ENCODE results near the gene CYB5RL. TPM values are rescaled to one million over a fixed set of nuclear protein-coding genes. Genes with fewer than 3 reads are reported as not detected.

The CYB5RL gene
- polyA plus RNA-seq, 1 of the 3 experiments (the other 2 are of a cell fraction): 3.3 TPM

DNA sequence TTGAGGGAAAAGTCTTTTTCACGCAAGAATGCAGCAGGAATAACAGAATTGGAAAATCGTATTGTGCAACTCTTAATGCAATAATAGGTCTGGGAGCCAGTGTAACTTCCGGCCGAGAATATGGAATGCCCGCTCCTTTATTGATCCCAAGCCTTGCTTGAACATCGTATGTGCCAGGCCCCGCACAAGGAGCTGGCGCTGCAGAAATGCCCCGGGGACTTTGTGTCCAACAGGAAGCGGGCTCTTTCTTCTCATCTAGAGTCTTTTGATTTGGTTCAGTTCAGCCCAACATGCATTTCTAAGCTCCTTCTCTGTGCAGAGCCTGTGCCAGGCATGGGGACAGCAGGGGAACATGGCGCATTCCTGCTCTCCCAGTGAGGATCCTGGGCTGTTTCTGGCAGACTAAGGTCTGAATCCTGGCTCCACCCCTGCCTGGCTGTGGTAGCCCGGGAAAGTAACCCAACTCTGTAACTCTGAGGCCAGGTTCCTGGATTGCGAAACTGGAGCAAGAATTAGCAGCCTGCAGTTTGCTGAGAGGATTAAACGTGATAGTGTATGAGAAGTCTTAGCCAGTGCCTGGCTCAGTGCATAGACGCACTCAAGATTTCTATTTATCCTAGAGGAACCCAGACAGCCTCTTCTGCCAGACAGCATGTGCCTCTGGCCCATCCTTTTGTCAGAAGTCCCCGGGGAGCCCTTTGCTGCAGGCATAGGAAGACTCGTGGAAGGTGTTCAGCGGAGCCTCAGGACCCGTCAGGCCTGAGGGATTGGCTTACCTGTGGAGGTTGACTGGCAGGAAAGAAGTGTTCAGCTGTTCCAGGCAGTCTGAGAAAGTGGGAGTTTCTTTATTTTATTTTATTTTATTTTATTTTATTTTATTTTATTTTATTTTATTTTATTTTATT is 46.0 kb downstream of the CYB5RL start:
- Histone ChIP-seq H3K9me2 (no peaks in the 10 kb centered on the region), H3K4me2 (no peak overlapping the region), H3K36me3 (replicated peaks in 1 of 2; ENCODE audit: control insufficient read depth in 1 of 2, insufficient read depth in 2 of 2, low read length in 1 of 2) (no peaks in the 10 kb centered on the region), H2AFZ (ENCODE audit: low read depth) (no peak overlapping the region), H3K4me3 (ENCODE audit: low read depth in 2 of 2, low read length in 1 of 2) (no peak overlapping the region), H3K4me1 (ENCODE audit: control insufficient read depth in 1 of 2, insufficient read depth in 2 of 2, low read depth in 1 of 2, low read length in 1 of 2) (peaks cover 0 to 4% of the 10 kb centered on the region in 2 experiments; a peak in 2 of 4 replicates), H3F3A (replicated peaks; ENCODE audit: insufficient read depth) (no peaks in the 10 kb centered on the region), H3K27ac (ENCODE audit: low read depth in 2 of 2, low read length in 1 of 2) (no peak overlapping the region), H3K9ac (no peak overlapping the region), H3K9me3 (no peaks in the 10 kb centered on the region), H3K79me2 (ENCODE audit: insufficient read depth) (no peaks in the 10 kb centered on the region), H4K20me1 (ENCODE audit: insufficient read depth) (no peaks in the 10 kb centered on the region), H3K27me3 (ENCODE audit: insufficient read depth) (no peaks in the 10 kb centered on the region)
- CTCF ChIA-PET: interaction anchor here (1.0 to 1.7 kb wide), 3 partner anchors 10 to 33 kb away, joined by 3 to 4 read pairs (median 3); no protein-coding TSS in a partner anchor
- POLR2A ChIA-PET: no interaction called here
- TF ChIP-seq, protein P1, sequence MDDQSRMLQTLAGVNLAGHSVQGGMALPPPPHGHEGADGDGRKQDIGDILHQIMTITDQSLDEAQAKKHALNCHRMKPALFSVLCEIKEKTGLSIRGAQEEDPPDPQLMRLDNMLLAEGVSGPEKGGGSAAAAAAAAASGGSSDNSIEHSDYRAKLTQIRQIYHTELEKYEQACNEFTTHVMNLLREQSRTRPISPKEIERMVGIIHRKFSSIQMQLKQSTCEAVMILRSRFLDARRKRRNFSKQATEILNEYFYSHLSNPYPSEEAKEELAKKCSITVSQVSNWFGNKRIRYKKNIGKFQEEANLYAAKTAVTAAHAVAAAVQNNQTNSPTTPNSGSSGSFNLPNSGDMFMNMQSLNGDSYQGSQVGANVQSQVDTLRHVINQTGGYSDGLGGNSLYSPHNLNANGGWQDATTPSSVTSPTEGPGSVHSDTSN (IDR thresholded peaks at IDR 0.05): no peak
- TF ChIP-seq USF1 (IDR thresholded peaks at IDR 0.05; ENCODE audit: borderline replicate concordance, low read depth) (no peak), RCOR1 (IDR thresholded peaks at IDR 0.05; ENCODE audit: low read length) (no peak), NFIC (IDR thresholded peaks at IDR 0.05; ENCODE audit: borderline replicate concordance) (no peak), FOXM1 (IDR thresholded peaks at IDR 0.05; ENCODE audit: low read depth) (no peak)
- TF ChIP-seq, protein P2, sequence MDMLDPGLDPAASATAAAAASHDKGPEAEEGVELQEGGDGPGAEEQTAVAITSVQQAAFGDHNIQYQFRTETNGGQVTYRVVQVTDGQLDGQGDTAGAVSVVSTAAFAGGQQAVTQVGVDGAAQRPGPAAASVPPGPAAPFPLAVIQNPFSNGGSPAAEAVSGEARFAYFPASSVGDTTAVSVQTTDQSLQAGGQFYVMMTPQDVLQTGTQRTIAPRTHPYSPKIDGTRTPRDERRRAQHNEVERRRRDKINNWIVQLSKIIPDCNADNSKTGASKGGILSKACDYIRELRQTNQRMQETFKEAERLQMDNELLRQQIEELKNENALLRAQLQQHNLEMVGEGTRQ (IDR thresholded peaks at IDR 0.05; ENCODE audit: borderline replicate concordance, low read depth, low read length): no peak
- TF ChIP-seq, protein P3, sequence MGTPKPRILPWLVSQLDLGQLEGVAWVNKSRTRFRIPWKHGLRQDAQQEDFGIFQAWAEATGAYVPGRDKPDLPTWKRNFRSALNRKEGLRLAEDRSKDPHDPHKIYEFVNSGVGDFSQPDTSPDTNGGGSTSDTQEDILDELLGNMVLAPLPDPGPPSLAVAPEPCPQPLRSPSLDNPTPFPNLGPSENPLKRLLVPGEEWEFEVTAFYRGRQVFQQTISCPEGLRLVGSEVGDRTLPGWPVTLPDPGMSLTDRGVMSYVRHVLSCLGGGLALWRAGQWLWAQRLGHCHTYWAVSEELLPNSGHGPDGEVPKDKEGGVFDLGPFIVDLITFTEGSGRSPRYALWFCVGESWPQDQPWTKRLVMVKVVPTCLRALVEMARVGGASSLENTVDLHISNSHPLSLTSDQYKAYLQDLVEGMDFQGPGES (IDR thresholded peaks at IDR 0.05; ENCODE audit: low read depth, low read length): no peak
- DNase-seq: no peak
- 74% methylated on average over 17 of the region's 19 CpGs for WGBS (ENCODE audit: low lambda C conversion rate)

GRCh38 chr1:54152696-54153095 is 47.1 kb downstream of the CYB5RL start, which contains the start of gene CDCP2:
Gene CDCP2 (minus strand): TSS chr1:54153000. CDS start chr1:54152922, 78 bp downstream.
- Histone ChIP-seq H3K79me2 (ENCODE audit: insufficient read depth) (no peaks in the 10 kb centered on the region), H3K4me2 (no peak within 1 kb of the TSS), H3K9me2 (no peaks in the 10 kb centered on the region), H3K27me3 (ENCODE audit: insufficient read depth) (no peaks in the 10 kb centered on the region), H3K9ac (no peak within 1 kb of the TSS), H3K9me3 (no peaks in the 10 kb centered on the region), H3K36me3 (replicated peaks in 1 of 2; ENCODE audit: control insufficient read depth in 1 of 2, insufficient read depth in 2 of 2, low read length in 1 of 2) (no peaks in the 10 kb centered on the region), H3K4me3 (ENCODE audit: low read depth in 2 of 2, low read length in 1 of 2) (no peak within 1 kb of the TSS), H2AFZ (ENCODE audit: low read depth) (no peak within 1 kb of the TSS), H3K27ac (ENCODE audit: low read depth in 2 of 2, low read length in 1 of 2) (no peak within 1 kb of the TSS), H4K20me1 (ENCODE audit: insufficient read depth) (no peaks in the 10 kb centered on the region), H3K4me1 (ENCODE audit: control insufficient read depth in 1 of 2, insufficient read depth in 2 of 2, low read depth in 1 of 2, low read length in 1 of 2) (peaks cover 0 to 4% of the 10 kb centered on the region in 2 experiments; a peak in 2 of 4 replicates), H3F3A (replicated peaks; ENCODE audit: insufficient read depth) (no peaks in the 10 kb centered on the region)
- 97% methylated on average over 5 of the region's 5 CpGs for WGBS (ENCODE audit: low lambda C conversion rate)
- ChIA-PET POLR2A (no interaction called here), CTCF (no interaction called here)
- DNase-seq: no peak
- no peak for TF ChIP-seq MEF2A (IDR thresholded peaks at IDR 0.05; ENCODE audit: borderline replicate concordance, low read depth)
- no peak for TF ChIP-seq RCOR1 (IDR thresholded peaks at IDR 0.05; ENCODE audit: low read length)
- TF ChIP-seq SMC3 (IDR thresholded peaks at IDR 0.05; ENCODE audit: low read depth, low read length): no peak
- no peak for TF ChIP-seq POLR2AphosphoS5 (IDR thresholded peaks at IDR 0.05; ENCODE audit: low read depth, low read length)
- TF ChIP-seq TAF1 (IDR thresholded peaks at IDR 0.05; ENCODE audit: borderline replicate concordance, low read depth, low read length): no peak
- TF ChIP-seq FOXM1 (IDR thresholded peaks at IDR 0.05; ENCODE audit: low read depth): no peak
- no peak for TF ChIP-seq MXI1 (IDR thresholded peaks at IDR 0.05; ENCODE audit: low read depth, low read length)
- TF ChIP-seq NFIC (IDR thresholded peaks at IDR 0.05; ENCODE audit: borderline replicate concordance): no peak
- TF ChIP-seq, protein P4, sequence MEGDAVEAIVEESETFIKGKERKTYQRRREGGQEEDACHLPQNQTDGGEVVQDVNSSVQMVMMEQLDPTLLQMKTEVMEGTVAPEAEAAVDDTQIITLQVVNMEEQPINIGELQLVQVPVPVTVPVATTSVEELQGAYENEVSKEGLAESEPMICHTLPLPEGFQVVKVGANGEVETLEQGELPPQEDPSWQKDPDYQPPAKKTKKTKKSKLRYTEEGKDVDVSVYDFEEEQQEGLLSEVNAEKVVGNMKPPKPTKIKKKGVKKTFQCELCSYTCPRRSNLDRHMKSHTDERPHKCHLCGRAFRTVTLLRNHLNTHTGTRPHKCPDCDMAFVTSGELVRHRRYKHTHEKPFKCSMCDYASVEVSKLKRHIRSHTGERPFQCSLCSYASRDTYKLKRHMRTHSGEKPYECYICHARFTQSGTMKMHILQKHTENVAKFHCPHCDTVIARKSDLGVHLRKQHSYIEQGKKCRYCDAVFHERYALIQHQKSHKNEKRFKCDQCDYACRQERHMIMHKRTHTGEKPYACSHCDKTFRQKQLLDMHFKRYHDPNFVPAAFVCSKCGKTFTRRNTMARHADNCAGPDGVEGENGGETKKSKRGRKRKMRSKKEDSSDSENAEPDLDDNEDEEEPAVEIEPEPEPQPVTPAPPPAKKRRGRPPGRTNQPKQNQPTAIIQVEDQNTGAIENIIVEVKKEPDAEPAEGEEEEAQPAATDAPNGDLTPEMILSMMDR (IDR thresholded peaks at IDR 0.05): no peak
- TF ChIP-seq MAX (IDR thresholded peaks at IDR 0.05; ENCODE audit: low read depth): no peak
- TF ChIP-seq, protein P5, sequence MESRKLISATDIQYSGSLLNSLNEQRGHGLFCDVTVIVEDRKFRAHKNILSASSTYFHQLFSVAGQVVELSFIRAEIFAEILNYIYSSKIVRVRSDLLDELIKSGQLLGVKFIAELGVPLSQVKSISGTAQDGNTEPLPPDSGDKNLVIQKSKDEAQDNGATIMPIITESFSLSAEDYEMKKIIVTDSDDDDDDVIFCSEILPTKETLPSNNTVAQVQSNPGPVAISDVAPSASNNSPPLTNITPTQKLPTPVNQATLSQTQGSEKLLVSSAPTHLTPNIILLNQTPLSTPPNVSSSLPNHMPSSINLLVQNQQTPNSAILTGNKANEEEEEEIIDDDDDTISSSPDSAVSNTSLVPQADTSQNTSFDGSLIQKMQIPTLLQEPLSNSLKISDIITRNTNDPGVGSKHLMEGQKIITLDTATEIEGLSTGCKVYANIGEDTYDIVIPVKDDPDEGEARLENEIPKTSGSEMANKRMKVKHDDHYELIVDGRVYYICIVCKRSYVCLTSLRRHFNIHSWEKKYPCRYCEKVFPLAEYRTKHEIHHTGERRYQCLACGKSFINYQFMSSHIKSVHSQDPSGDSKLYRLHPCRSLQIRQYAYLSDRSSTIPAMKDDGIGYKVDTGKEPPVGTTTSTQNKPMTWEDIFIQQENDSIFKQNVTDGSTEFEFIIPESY (IDR thresholded peaks at IDR 0.05; ENCODE audit: borderline replicate concordance, low read depth): no peak

All from SK-N-SH (cell line).